ENCODE data around the gene KSR2.

KSR2 gene

DNA sequence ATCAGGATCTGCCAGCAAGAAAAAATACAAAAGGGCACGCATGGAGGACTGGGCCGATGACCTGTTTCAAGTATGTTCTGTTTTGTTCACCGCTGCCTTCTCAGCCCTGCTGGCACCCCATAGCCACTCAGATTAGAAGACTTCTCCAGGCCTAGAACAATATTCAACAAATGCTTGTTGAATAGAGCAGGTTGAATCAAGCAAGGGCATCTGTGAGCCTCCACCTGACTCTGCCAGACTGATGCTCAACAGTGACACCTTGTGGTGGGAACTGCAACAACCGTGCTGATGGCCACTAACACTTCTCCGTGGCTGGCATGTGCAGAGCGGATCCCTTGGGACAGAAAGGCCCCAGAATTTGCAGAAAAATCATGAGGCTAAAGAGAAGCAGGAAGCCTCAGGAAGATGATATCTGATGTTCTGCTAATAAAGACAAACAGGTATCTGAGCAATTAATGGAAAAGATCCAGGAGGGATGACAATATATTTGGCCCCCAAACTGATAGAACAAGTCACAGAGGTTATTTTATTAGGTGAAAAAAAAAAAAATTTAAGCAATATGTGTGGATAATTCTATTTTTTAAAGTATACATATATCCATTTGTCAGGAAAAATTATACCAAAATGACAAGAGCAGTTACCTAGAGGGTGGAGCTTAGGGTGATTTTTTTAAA is 114.3 kb downstream of the KSR2 start:
- peak; percentile 20 for DNase-seq

DNA sequence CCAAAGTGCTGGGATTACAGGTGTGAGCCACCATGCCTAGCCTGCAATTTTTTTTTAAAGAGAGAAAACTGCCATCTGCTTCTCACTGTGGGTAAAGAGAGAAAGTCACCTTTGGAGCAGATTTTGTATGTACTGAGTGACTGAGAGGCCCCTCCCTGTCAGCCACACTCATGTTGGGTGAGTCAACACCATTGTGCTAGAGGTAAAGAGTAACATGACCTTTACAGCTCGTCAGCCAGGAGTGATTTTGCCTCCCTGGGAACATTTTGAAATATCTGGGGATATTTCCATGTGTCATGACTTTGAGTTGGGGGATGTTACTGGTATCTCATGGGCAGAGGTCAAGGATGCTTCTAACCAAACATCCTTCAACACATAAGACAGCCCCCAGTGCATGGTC is 115.2 kb downstream of the KSR2 start:
- no peak for DNase-seq

DNA sequence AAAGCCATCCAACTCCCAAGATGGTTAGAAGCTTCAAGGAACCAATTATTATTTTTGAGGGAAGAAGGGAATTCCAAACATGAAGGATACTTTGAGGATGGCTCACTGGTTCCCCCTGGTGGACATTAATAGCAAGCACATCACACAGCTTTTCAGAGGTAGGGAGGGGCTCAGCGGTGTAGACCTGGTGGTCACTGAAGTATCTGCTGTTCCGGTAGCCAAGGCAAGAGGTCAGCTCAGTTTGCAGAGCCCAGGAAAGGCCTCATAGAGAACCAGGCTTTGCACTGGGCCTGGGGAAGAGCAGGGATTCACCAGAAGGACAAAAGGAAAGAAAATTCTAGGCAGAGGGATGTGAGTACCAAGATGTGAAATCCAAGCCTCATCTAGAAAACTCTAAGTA is 118.7 kb downstream of the KSR2 start:
- no peak for DNase-seq

DNA sequence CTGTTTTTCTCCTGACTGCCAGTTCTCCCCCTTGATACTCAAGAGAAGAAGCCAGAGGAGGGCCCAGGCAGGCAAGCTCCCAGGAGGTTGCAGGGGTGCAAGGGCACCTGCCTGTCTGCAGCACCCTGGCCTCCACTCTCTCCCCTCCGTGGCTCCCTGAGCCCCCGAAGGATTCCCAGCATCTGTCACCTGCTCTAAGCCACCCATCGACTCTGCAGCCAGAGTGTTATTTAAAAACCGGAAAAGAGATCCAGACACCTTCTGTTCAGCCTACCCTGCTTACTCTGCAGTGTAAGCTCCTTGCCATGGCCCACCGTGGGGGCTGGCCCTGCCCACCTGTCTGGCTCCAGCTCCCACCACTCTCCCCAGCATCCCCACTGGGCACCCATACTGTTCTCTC is 121.4 kb downstream of the KSR2 start:
- no peak for DNase-seq

DNA sequence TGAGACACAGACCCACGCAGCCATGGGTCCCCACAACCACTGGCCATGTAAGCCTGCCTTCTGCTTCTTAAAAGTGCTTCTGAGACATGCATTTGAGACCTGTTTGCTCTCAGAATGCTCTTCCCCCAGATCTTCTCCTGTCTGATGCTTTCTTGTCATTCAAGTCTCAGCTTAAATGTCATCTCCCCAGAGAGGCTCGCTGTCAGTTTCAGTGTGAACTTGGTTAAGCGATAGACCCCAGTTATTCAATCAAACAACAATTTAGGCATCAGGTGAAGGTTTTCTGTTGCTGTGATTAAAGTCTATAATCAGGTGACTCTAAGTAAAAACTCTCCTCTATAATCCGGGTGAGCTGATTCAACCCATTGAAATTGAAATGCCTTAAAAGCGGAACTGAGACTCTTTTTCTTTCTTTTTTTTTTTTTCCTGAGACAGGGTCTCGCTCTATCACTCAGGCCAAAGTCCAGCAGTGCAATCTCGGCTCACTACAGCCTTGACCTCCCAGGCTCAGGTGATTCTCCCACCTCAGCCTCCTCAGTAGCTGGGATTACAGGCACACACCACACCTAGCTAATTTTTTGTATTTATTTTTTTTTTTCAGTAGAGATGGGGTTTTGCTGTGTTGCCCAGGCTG is 123.4 kb downstream of the KSR2 start:
- DNase-seq, result no peak

DNA sequence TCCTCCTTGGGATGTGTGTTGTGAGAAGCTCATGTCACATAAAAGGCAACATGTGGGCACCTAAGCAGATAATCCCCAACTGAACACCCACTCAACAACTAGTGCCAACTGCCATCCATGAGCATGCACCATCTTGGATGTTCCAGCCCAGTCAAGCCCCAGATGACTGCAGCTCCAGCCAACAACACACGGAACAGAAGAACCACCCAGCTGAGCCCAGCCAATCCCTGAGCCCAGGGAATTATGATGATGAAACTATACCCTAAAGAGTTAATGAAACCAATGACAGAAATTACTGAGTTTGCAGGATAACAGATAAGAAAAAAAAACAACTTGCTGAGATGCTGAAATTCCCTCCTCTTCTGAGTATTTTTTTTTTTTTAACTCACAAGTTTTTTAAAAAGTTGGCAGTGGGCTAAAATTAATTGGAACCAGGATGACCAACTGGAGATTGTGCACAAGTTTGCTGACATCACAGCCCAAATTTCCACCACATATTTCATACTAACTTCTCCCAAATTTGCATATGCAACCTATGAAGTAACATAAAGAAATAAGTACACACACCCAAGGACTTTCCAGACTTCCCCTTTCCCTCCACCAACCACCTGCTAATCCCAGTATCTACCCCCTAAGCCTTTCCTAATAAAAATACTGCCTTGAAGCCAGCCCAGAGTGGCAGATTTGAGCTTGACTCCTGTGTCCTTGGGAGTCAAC is 124.5 kb downstream of the KSR2 start:
- DNase-seq, result no peak

DNA sequence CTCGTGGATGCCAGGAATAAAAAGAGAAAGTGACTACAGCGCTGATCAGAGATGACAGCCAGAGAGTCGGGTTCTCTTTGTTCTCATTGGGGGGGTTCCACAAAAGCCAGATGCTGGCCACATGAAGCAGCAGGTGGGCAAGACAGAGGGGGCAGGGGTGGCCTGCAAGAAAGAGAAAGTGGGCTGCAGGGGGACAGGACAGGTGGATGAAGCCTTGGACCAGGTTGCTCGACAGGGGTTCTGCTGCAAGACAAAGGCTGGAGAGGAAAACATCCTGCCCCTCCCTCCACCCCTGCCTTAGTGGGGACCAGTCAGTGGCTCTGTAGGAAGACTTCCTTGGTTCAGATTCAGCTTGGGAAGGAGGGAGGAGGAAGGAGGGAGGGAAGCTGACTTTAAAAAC is 126.2 kb downstream of the KSR2 start:
- no peak for DNase-seq

DNA sequence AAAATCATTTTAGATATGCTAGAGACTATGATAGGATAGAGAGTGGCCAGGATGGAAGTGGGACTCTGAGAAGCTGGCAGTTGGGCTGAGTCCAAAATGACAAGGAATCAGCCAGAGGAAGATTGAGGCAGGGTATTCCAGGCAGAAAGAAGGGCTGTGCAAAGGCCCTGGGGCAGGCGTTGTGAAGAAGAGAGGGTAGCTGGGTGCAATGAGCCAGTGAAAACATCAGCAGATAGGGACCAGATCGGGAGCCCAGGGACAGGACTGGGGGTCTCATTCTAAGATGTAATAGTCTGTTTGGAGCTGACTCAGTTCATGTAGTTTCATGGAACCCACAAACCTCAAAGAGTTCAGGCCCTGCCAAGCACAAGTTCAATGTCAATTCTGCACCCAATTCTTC is 126.6 kb downstream of the KSR2 start:
- no peak for DNase-seq

DNA sequence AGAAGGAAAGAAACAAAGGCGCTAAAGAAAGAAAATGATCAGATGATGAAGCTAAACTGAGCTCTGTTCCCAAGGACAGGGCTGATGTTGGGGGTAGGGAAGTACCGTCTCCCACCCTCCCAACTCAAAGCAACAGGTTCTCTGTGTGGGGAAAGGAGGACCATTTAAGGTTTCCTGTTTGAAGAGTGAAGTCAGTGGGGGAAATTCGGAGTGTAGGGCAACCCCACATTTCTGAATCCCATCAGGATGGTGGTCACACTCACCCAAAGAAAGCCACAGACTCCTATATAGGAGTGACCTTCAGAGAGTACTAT is 131.1 kb downstream of the KSR2 start:
- DNase-seq, result no peak

DNA sequence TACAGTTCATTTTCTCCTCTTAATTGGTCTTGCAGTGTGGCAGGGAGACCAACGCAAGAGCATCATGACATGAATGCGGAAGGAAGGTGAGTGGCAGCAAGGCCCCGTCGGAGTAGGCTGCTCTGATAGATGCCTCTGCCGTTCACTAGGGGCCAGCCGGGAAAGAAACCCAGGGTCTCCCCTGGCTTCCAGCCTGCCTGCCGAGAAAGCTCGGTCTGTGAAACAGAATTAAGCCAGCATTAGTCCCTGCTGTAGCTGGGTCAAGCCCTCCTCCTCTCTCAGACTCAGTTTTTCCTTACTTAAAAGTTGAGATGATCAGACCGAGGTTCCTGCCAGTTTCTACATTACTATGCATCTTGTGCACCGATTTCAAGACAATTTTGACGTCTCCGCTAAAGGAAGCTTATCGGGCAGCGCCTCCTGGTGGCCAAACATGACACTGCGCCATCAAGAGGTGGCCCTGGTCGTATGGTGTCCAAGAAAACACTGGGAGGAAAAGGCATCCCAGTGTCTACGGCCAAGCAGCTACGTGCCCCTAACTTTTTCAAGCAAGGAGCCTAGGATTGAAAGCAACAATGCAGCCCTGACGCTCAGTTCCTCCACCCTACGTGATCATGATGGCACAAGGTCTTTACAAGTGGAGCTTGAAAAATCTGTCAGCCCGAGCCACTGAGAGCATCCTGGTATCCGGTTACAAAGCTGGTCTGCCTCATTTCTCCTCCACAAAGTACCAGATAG is 131.6 kb downstream of the KSR2 start:
- peak; percentile 60 for DNase-seq

DNA sequence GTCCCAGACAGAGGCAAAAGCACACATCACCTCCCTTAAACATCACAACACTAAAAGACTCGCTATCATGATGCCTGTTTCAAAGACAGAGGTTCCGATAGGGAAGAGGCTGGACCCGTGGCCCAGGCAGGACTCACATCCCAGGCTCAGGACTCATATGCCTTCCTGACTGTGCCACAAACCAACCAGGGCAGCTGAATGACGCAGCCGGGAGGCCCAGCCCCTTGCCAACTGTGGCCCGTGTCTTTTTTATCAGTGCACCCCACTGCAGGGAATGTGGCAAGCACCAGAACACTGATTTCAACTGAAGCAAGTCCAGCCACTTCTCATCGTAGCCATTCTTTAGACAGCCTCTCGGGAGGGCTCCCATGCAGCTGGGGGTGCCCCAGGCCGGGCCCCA is 132.3 kb downstream of the KSR2 start:
- DNase-seq, result no peak

DNA sequence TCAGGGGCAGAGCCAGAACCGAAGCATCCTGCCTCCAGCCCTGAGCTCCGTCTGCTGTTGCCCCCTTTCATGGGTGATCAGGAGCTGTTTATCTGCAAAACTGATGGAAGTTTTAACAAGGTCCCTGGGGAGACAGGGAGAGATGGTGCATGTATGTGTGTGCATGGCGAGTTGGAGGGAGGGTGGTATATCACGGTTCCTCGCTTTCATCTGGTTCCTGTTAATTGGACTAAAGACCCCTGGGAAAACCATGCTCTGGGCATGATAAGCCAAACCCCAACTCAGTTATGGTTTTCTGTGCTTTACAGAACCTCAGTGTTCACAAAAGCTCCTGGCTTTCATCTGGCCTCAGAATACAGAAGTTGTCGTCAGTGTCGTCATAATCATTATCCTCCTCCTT is 133.6 kb downstream of the KSR2 start:
- DNase-seq, result no peak

DNA sequence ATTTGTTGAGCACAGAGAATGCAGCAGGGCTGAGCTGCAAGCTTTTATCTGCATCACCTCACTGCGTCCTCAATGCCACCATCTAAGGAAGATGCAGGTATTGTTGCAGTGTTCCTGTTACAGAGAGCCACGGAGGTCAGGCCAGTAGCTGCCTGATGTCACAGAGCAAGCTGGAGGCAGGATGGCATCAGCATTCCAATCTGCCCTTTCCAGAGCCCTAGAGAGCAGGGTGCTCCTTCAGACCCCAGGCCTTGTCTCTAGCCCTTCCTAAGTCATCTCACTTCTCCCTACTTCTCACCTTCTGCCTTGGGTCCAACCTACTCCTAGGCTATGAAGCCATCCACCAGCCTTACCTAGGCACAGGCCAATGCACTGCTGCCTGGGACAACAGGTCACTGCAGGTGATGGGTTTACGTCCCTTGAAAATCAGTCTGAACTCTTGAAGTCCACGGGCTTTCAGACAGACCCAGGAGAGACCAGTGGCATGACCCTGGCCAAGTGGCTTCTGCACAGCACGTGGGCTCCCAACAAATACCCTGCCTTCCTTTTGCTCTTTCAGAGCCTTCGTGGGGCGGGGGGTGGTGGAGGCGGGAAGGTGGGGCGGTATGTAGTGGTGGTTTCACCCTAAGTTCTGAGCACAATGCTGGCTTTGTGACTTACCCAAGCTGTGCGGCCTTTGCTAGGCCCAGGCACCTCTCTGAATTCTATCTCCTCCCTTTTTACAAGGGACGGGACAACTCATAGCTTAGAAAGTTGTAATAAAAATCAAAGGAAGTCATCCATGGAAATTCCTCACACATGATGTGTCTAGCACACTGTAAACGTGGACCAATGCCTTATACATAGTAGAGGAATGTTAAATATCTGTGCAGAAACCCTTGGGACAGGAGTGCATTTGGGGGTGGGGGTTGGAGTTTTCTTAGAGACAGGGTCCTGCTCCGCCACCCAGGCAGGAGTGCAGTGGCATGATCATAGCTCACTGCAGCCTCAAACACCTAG is 136.0 kb downstream of the KSR2 start:
- no peak for DNase-seq

DNA sequence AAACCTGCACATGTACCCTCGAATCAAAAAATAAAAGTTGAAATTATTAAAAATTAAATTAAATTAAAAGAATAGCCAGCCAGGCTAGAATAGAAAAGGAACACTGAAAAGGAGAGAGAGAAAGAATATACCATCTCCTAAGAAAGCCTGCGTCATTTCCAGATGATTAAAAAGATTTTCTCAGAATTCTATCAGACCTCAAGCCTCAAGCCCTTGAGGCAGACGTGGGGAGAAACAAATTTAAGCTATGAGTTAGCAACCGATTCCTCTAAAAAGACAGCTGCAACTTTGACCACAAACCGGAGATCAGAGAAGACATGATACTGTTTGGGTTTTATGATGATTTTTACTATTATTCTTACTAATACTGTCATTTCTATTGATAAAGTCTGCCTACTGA is 138.3 kb downstream of the KSR2 start:
- no peak for DNase-seq

DNA sequence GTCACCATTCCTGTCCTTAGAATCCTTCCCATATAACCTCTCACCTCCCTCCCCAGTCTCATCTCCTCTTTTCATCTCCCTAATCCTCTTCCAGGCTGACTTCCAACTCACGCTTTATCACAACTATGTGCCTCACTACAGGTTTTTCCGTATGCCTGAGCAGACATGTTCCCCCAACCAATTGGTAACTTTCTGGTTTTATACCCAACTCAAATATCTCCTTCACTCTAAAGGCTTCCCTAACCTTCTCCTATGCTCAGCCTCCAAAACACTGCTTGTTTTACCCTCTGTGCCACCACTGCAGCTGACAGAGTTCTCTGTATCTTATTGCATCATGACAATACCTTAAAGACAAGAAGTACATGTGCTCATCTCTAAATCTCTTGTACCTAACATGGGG is 139.7 kb downstream of the KSR2 start:
- DNase-seq, result no peak

DNA sequence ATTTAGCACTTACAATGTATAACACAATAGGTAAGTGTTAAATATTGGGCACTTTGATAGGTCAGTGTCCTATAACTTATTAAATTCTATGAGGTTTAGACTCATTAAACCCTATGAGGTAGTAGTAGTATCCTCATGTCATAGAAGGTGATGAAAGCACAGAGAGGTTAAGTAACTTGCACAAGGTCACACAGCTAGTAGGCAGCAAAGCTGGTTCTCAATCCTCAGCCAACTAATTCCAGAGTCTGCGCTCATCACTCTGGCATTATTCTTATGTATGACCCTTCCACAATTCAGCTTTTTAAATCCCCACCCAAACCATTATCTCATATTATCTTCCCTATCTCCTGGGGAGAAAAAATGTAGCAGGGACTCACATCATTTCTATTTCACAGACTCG is 141.1 kb downstream of the KSR2 start:
- DNase-seq, result no peak

DNA sequence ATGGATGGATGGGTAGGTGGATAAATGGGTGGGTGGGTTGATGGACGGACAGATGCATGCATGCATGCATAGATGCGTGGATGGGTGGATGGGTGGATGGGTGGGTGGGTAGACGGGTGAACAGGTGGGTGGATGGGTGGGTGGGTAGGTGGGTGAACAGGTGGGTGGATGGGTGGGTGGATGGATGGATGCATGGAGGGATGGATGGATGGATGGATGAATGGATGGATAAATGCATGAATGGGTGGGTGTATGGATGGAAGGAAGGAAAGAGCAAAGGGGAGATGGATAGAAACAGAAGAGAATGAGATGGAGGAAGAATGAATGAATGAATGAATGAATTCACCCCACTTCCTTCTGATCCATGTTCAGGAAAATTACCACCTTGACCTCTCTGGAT is 143.0 kb downstream of the KSR2 start:
- DNase-seq, result no peak

DNA sequence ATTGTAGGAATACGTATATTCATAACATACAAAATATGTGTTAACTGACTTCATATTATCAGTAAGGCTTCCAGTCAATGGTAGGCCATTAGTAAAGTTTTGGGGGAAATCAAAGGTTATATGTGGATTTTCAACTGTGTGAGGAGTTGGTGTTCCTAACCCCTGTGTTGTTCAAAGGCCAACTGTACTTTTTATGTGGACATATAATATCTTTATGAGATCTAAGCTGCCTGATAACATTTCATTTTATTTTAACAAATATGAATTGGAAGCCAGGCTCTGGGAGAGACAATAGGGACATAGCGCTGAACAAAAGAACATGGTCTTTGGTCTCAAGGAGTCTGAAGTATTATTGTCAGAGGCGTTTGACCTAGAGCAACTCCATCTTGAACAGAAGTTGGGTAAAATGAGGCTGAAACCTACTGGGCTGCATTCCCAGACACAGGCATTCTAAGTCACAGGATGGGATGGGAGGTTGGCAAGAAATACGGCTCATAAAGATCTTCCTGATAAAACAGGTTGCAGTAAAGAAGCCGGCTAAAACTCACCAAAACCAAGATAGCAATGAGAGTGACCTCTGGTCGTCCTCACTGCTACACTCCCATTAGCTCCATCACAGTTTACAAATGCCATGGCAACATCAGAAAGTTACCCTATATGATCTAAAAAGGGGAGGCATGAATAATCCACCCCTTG is 147.2 kb downstream of the KSR2 start:
- no peak for DNase-seq

DNA sequence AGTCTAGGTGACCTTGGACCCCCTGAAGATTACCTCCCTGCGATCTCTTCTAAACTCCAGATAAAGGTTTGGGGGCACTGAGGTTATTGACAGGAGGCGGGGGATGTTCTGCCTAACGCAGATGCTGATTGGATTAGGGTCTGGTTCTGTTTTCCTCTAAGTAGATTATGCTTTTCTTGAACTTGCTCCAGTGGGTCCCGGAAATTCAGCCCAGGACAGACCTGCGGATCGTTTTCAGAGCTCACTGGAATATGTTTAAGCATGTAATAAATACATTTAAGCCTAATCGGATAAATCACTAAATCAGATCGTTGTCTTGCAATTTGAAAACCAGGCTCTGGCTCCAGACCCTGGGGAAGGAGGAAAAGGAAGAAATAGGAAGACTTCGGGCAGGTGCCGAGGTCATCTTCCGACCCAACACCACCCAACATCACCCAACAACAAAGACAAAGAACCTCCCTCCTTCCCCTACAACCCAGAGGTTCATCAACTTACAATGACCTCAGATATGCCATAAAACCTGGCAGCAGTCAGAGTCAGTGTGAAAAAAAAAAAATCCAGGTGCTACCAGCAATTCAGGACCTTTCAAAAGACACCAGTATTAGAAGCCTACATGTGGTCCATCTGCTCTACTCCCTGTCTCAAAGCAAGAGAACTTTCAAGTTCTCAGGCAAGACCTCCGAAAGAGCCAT is 148.4 kb downstream of the KSR2 start:
- no peak for DNase-seq

DNA sequence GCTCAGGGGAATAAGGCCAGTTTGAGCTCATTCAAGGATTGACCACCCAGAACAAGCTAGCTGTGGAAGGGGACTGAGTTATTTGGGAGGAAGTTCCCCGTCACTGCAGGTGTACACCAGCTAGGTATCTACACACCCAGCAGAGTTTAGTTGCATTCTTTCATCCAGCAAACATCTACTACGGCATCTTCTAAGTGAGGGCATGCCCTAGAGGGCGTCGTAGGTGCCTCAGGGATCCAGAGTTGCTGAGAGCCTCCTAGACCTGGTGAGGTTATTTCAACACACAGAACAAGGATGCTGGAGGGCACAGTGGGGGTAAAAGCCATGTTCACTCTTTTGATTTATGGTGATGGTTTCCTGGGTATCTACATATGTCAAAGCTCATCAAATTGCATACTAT is 149.6 kb downstream of the KSR2 start:
- no peak for DNase-seq

DNA sequence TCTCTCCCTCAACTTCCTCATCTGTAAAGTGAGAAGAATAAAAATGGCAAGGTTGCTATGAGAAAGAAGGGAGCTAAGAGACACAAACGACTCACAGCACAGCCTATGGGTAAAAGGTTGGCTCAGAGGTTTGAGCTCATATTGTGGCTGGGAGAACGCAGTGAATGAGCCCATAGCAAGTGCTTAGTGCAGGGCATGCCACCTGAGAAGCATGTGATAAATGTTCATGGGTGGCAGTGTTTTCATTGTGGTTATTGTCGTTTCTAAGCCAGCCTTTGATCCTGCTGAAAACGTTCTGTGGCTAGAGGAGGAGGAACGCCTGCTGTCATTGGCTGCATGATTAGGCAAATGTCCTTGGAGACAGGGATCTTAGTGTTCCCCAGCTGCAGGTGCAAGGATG is 150.4 kb downstream of the KSR2 start:
- DNase-seq, result no peak
